ENCODE data around the gene ARHGAP26. TPM values are rescaled to one million over a fixed set of nuclear protein-coding genes. Genes with fewer than 3 reads are reported as not detected.
"Not testable (repeated sequence)": the region's sequence is repeated elsewhere in the genome, so short reads cannot be mapped to it uniquely, and the experiment has no call there.

ARHGAP26 gene
- total RNA-seq, 1 experiment from 2014 or later = 39.8 TPM

GRCh38 chr5:143088702-143089101, 318.5 kb downstream of the ARHGAP26 start:
- H2AFZ ChIP-seq (ENCODE audit: low read length); H3K27ac ChIP-seq (ENCODE audit: low read length); H4K20me1 ChIP-seq (ENCODE audit: insufficient read depth, low read depth, low read length); H3K4me1 ChIP-seq (ENCODE audit: low read length); H3K4me3 ChIP-seq (ENCODE audit: low read length); H3K27me3 ChIP-seq (ENCODE audit: low read length); H3K79me2 ChIP-seq (ENCODE audit: low read length); H3K9ac ChIP-seq (ENCODE audit: low read length); DNase-seq; H3K4me2 ChIP-seq (ENCODE audit: low read depth, low read length, poor library complexity, severe bottlenecking); H3K9me3 ChIP-seq (ENCODE audit: low read length); H3K9me2 ChIP-seq (replicated peaks; ENCODE audit: insufficient read depth, low read length); H3K36me3 ChIP-seq (ENCODE audit: insufficient read depth, low read length): not testable (repeated sequence)

DNA sequence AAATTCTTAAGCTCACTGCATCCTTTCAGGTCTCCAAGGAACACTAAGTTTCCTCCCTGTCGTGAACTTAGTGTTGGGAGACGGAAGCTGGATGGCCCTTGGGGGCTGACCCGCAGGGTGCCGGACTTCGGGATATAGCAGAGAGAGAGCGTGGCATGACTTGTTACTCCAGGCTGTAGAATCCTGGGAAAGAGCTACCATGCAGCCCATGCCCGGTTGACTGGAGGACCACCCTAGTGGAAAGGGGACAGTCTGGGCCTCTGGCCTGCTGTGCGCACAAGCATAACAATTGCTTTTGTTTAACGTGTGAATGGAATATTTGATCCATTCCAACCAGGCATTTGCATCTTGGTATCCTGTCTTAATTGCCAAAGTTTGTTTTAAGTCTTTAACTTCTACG, 319.9 kb downstream of the ARHGAP26 start:
- H3K27ac ChIP-seq (ENCODE audit: low read length); H3K9ac ChIP-seq (ENCODE audit: low read length); DNase-seq; H3K36me3 ChIP-seq (ENCODE audit: insufficient read depth, low read length); H3K27me3 ChIP-seq (ENCODE audit: low read length); H3K9me2 ChIP-seq (replicated peaks; ENCODE audit: insufficient read depth, low read length); H3K79me2 ChIP-seq (ENCODE audit: low read length); H4K20me1 ChIP-seq (ENCODE audit: insufficient read depth, low read depth, low read length); H3K9me3 ChIP-seq (ENCODE audit: low read length); H2AFZ ChIP-seq (ENCODE audit: low read length); H3K4me3 ChIP-seq (ENCODE audit: low read length); H3K4me2 ChIP-seq (ENCODE audit: low read depth, low read length, poor library complexity, severe bottlenecking): not testable (repeated sequence)
- peaks cover 16% of the 10 kb centered on the region for H3K4me1 ChIP-seq (ENCODE audit: low read length)

- not testable (repeated sequence) for DNase-seq; H3K9me3 ChIP-seq (ENCODE audit: low read length); H2AFZ ChIP-seq (ENCODE audit: low read length); H3K27me3 ChIP-seq (ENCODE audit: low read length); H3K27ac ChIP-seq (ENCODE audit: low read length); H3K4me2 ChIP-seq (ENCODE audit: low read depth, low read length, poor library complexity, severe bottlenecking); H3K79me2 ChIP-seq (ENCODE audit: low read length); H3K36me3 ChIP-seq (ENCODE audit: insufficient read depth, low read length); H3K9ac ChIP-seq (ENCODE audit: low read length); H4K20me1 ChIP-seq (ENCODE audit: insufficient read depth, low read depth, low read length); H3K4me3 ChIP-seq (ENCODE audit: low read length); H3K9me2 ChIP-seq (replicated peaks; ENCODE audit: insufficient read depth, low read length)
- H3K4me1 ChIP-seq (ENCODE audit: low read length) = peaks cover 20% of the 10 kb centered on the region
Measured at GRCh38 chr5:143092711-143093451, 322.7 kb downstream of the ARHGAP26 start.

GRCh38 chr5:143093452-143094086, 323.4 kb downstream of the ARHGAP26 start:
- no peak for DNase-seq
- H3K4me3 ChIP-seq (ENCODE audit: low read length) = no peak overlapping the region

DNA sequence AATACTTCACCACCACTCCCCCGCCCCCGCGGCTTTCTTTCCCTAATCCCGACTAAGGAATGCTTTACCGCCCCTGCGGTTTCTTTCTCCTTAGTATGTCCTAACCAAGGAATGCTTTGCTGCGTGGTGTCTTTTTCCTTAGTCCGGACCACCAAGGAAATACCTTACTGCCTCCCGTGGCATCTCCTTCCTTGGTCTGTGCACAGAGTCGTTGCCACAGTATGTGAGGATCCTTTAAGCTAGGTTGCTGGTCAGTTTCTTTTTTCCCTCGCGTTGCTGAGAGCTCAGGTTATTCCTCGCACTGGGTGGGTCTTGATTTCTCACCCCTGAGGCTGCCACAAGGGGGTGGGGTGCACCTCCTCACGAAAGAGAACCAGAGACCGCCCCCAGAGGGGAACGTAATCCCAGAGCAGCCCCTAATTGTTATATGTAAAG, 323.9 kb downstream of the ARHGAP26 start:
- no peak overlapping the region for H3K4me2 ChIP-seq (ENCODE audit: low read depth, low read length, poor library complexity, severe bottlenecking)
- no peaks in the 10 kb centered on the region for H3K36me3 ChIP-seq (ENCODE audit: insufficient read depth, low read length)
- H3K4me3 ChIP-seq (ENCODE audit: low read length) = no peak overlapping the region
- no peaks in the 10 kb centered on the region for H3K9me2 ChIP-seq (replicated peaks; ENCODE audit: insufficient read depth, low read length)
- H3K9me3 ChIP-seq (ENCODE audit: low read length) = no peaks in the 10 kb centered on the region
- no peak overlapping the region for H3K27ac ChIP-seq (ENCODE audit: low read length)
- no peaks in the 10 kb centered on the region for H4K20me1 ChIP-seq (ENCODE audit: insufficient read depth, low read depth, low read length)
- H3K4me1 ChIP-seq (ENCODE audit: low read length) = peaks cover 28% of the 10 kb centered on the region
- DNase-seq = no peak
- no peaks in the 10 kb centered on the region for H3K27me3 ChIP-seq (ENCODE audit: low read length)
- H3K9ac ChIP-seq (ENCODE audit: low read length) = no peak overlapping the region
- no peaks in the 10 kb centered on the region for H3K79me2 ChIP-seq (ENCODE audit: low read length)
- no peak overlapping the region for H2AFZ ChIP-seq (ENCODE audit: low read length)

More at GRCh38 chr5:143093452-143094086, 323.4 kb downstream of the ARHGAP26 start:
- Histone ChIP-seq H3K27me3 (ENCODE audit: low read length) (no peaks in the 10 kb centered on the region), H3K9me2 (replicated peaks; ENCODE audit: insufficient read depth, low read length) (no peaks in the 10 kb centered on the region), H3K79me2 (ENCODE audit: low read length) (no peaks in the 10 kb centered on the region), H3K27ac (ENCODE audit: low read length) (no peak overlapping the region), H3K4me1 (ENCODE audit: low read length) (peaks cover 23% of the 10 kb centered on the region), H3K9me3 (ENCODE audit: low read length) (no peaks in the 10 kb centered on the region), H3K9ac (ENCODE audit: low read length) (no peak overlapping the region), H4K20me1 (ENCODE audit: insufficient read depth, low read depth, low read length) (no peaks in the 10 kb centered on the region), H3K4me2 (ENCODE audit: low read depth, low read length, poor library complexity, severe bottlenecking) (no peak overlapping the region), H3K36me3 (ENCODE audit: insufficient read depth, low read length) (no peaks in the 10 kb centered on the region), H2AFZ (ENCODE audit: low read length) (no peak overlapping the region)

DNA sequence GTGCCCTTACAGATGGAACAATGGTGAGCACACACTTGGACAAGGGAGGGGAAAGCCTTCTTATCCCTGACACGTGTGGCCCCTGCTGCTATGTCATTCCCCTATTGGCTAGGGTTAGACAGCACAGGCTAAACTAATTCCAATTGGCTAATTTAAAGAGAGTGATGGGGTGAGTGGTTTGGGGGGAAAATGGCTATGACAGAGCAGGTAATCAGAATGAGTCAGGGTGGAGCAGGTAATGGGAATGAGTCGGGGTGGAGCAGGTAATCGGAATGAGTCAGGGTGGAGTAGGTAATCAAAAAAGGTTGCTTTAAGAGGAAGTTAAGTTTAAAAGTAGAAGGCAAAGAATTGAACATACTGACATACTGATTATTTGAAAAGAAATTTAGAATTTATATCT, 324.4 kb downstream of the ARHGAP26 start:
- not testable (repeated sequence) for H4K20me1 ChIP-seq (ENCODE audit: insufficient read depth, low read depth, low read length); H3K79me2 ChIP-seq (ENCODE audit: low read length); H3K27me3 ChIP-seq (ENCODE audit: low read length); H3K27ac ChIP-seq (ENCODE audit: low read length); DNase-seq; H3K4me3 ChIP-seq (ENCODE audit: low read length); H3K9me2 ChIP-seq (replicated peaks; ENCODE audit: insufficient read depth, low read length); H3K9me3 ChIP-seq (ENCODE audit: low read length); H3K4me2 ChIP-seq (ENCODE audit: low read depth, low read length, poor library complexity, severe bottlenecking); H2AFZ ChIP-seq (ENCODE audit: low read length); H3K36me3 ChIP-seq (ENCODE audit: insufficient read depth, low read length); H3K9ac ChIP-seq (ENCODE audit: low read length)
- H3K4me1 ChIP-seq (ENCODE audit: low read length) = peaks cover 29% of the 10 kb centered on the region

GRCh38 chr5:143101121-143101520, 330.9 kb downstream of the ARHGAP26 start:
- H3K4me1 ChIP-seq (ENCODE audit: low read length) = peaks cover 49% of the 10 kb centered on the region
- H3K4me2 ChIP-seq (ENCODE audit: low read depth, low read length, poor library complexity, severe bottlenecking) = peak overlapping the region; percentile 18
- no peaks in the 10 kb centered on the region for H3K9me3 ChIP-seq (ENCODE audit: low read length)
- H3K9ac ChIP-seq (ENCODE audit: low read length) = 0 out of 2 replicates have a peak overlapping the region, but pooled peaks have one; percentile 16
- H3K79me2 ChIP-seq (ENCODE audit: low read length) = no peaks in the 10 kb centered on the region
- H3K9me2 ChIP-seq (replicated peaks; ENCODE audit: insufficient read depth, low read length) = no peaks in the 10 kb centered on the region
- no peaks in the 10 kb centered on the region for H3K36me3 ChIP-seq (ENCODE audit: insufficient read depth, low read length)
- peak overlapping the region; percentile 67; the same call in 1 of the 2 replicates for H2AFZ ChIP-seq (ENCODE audit: low read length)
- H4K20me1 ChIP-seq (ENCODE audit: insufficient read depth, low read depth, low read length) = no peaks in the 10 kb centered on the region
- DNase-seq = no peak
- no peak overlapping the region for H3K27ac ChIP-seq (ENCODE audit: low read length)
- no peaks in the 10 kb centered on the region for H3K27me3 ChIP-seq (ENCODE audit: low read length)
- no peak overlapping the region for H3K4me3 ChIP-seq (ENCODE audit: low read length)

- H3K79me2 ChIP-seq (ENCODE audit: low read length) = no peaks in the 10 kb centered on the region
- DNase-seq = no peak
- no peak overlapping the region for H3K4me3 ChIP-seq (ENCODE audit: low read length)
- H3K4me1 ChIP-seq (ENCODE audit: low read length) = peaks cover 56% of the 10 kb centered on the region
- no peaks in the 10 kb centered on the region for H3K36me3 ChIP-seq (ENCODE audit: insufficient read depth, low read length)
- peak overlapping the region; percentile 18 for H3K4me2 ChIP-seq (ENCODE audit: low read depth, low read length, poor library complexity, severe bottlenecking)
- no peaks in the 10 kb centered on the region for H3K9me3 ChIP-seq (ENCODE audit: low read length)
- no peaks in the 10 kb centered on the region for H3K27me3 ChIP-seq (ENCODE audit: low read length)
- peak overlapping the region; percentile 41; the same call in 1 of the 2 replicates for H2AFZ ChIP-seq (ENCODE audit: low read length)
- H3K9ac ChIP-seq (ENCODE audit: low read length) = no peak overlapping the region
- no peaks in the 10 kb centered on the region for H3K9me2 ChIP-seq (replicated peaks; ENCODE audit: insufficient read depth, low read length)
- H3K27ac ChIP-seq (ENCODE audit: low read length) = no peak overlapping the region; the same call in 1 of the 2 replicates
- H4K20me1 ChIP-seq (ENCODE audit: insufficient read depth, low read depth, low read length) = no peaks in the 10 kb centered on the region
Measured at GRCh38 chr5:143101725-143102386, 331.7 kb downstream of the ARHGAP26 start.

Measured in Karpas-422 (cell line).